ENCODE measurements around the gene CCDC88C.
A peak's percentile ranks its signal among the peaks of the same experiment; 100 is the strongest.
"Not testable (repeated sequence)": the region's sequence is repeated elsewhere in the genome, so short reads cannot be mapped to it uniquely, and the experiment has no call there.

The CCDC88C gene

GRCh38 chr14:91230397-91231035 is 187.1 kb downstream of the CCDC88C start:
- no peak for DNase-seq (ENCODE audit: low read depth)
- TF ChIP-seq CTCF (IDR thresholded peaks at IDR 0.05; ENCODE audit: low read depth, low read length, missing control alignments) = no peak
- no peak overlapping the region for H3K4me3 ChIP-seq (ENCODE audit: low read depth, low read length)

GRCh38 chr14:91229743-91230200 is 187.8 kb downstream of the CCDC88C start:
- no peak for TF ChIP-seq CTCF (IDR thresholded peaks at IDR 0.05; ENCODE audit: low read depth, low read length, missing control alignments)
- DNase-seq (ENCODE audit: low read depth) = peak; percentile 85
- H3K4me3 ChIP-seq (ENCODE audit: low read depth, low read length) = no peak overlapping the region

- no peak for DNase-seq (ENCODE audit: low read depth)
- H3K4me3 ChIP-seq (ENCODE audit: low read depth, low read length) = no peak overlapping the region
- no peak for TF ChIP-seq CTCF (IDR thresholded peaks at IDR 0.05; ENCODE audit: low read depth, low read length, missing control alignments)
These were observed 188.6 kb downstream of the CCDC88C start for GRCh38 chr14:91229005-91229382.

- TF ChIP-seq CTCF (IDR thresholded peaks at IDR 0.05; ENCODE audit: low read depth, low read length, missing control alignments) = no peak
- no peak overlapping the region for H3K4me3 ChIP-seq (ENCODE audit: low read depth, low read length)
- DNase-seq (ENCODE audit: low read depth) = peak; percentile 68
These were observed 189.3 kb downstream of the CCDC88C start for GRCh38 chr14:91228112-91229004.

GRCh38 chr14:91227183-91227628 is 190.4 kb downstream of the CCDC88C start:
- TF ChIP-seq CTCF (IDR thresholded peaks at IDR 0.05; ENCODE audit: low read depth, low read length, missing control alignments) = no peak
- no peak for DNase-seq (ENCODE audit: low read depth)

GRCh38 chr14:91226360-91226759 is 191.3 kb downstream of the CCDC88C start:
- H3K4me3 ChIP-seq (ENCODE audit: low read depth, low read length) = not testable (repeated sequence)

More at GRCh38 chr14:91227183-91227628, 190.4 kb downstream of the CCDC88C start:
- H3K4me3 ChIP-seq (ENCODE audit: low read depth, low read length) = no peak overlapping the region

GRCh38 chr14:91225025-91225424 is 192.6 kb downstream of the CCDC88C start:
- no peak for DNase-seq (ENCODE audit: low read depth)
- no peak for TF ChIP-seq CTCF (IDR thresholded peaks at IDR 0.05; ENCODE audit: low read depth, low read length, missing control alignments)

More at GRCh38 chr14:91226360-91226759, 191.3 kb downstream of the CCDC88C start:
- DNase-seq (ENCODE audit: low read depth) = not testable (repeated sequence)

More at GRCh38 chr14:91225025-91225424, 192.6 kb downstream of the CCDC88C start:
- H3K4me3 ChIP-seq (ENCODE audit: low read depth, low read length) = no peak overlapping the region
